GM13976 (cell line): ENCODE data around the gene BIK.

Source experiments
- DNase-seq: peaks from one replicate; pipeline ENCODE4 v3.0.0; 2012; ENCODE audit warnings: low spot score
- CTCF ChIP-seq: IDR thresholded peaks from 2 replicates; pipeline ENCODE4 v1.5.1; 2012; ENCODE audit warnings: borderline replicate concordance, mild to moderate bottlenecking; ENCODE audit not compliant: insufficient read depth; ENCODE audit errors: extremely low read depth, missing control alignments, control extremely low read depth
- in situ Hi-C: fragments of 300-500 bp; cut with MboI; formaldehyde crosslinking; loops from one replicate; pipeline ENCODE4 v1.12.0; 2022; ENCODE audit warnings: low sequenced_read_pairs, mixed read lengths, inconsistent platforms; ENCODE audit not compliant: unreplicated experiment

The BIK gene

GRCh38 chr22:43152003-43152356, 41.4 kb downstream of the BIK start:
- TF ChIP-seq CTCF, result no peak
- in situ Hi-C loops, result no loop called here
- DNase-seq, result no peak

- in situ Hi-C loops, result no loop called here
- DNase-seq, result no peak
- no peak for TF ChIP-seq CTCF
Observed at GRCh38 chr22:43152357-43153071, 42.0 kb downstream of the BIK start.

- in situ Hi-C loops, result no loop called here
- TF ChIP-seq CTCF, result no peak
- no peak for DNase-seq
Observed at GRCh38 chr22:43153899-43154298, 43.3 kb downstream of the BIK start.

GRCh38 chr22:43154887-43155536, 44.5 kb downstream of the BIK start:
- no peak for TF ChIP-seq CTCF
- DNase-seq, result no peak
- in situ Hi-C loops, result no loop called here

GRCh38 chr22:43155789-43156188, 45.2 kb downstream of the BIK start:
- TF ChIP-seq CTCF, result no peak
- in situ Hi-C loops, result no loop called here
- no peak for DNase-seq

- in situ Hi-C loops, result no loop called here
Observed at GRCh38 chr22:43156413-43156812, 45.9 kb downstream of the BIK start.

More at GRCh38 chr22:43156413-43156812, 45.9 kb downstream of the BIK start:
- DNase-seq, result no peak
- no peak for TF ChIP-seq CTCF
